HG02852 (cell line): ENCODE measurements around the gene F7.

ENCODE experiments used
- ATAC-seq: cut with Tn5 transposase; IDR thresholded peaks from one replicate; pipeline ENCODE4 v1.9.1; 2021; ENCODE audit warnings: mild to moderate bottlenecking, moderate library complexity; ENCODE audit not compliant: unreplicated experiment

The F7 gene

DNA sequence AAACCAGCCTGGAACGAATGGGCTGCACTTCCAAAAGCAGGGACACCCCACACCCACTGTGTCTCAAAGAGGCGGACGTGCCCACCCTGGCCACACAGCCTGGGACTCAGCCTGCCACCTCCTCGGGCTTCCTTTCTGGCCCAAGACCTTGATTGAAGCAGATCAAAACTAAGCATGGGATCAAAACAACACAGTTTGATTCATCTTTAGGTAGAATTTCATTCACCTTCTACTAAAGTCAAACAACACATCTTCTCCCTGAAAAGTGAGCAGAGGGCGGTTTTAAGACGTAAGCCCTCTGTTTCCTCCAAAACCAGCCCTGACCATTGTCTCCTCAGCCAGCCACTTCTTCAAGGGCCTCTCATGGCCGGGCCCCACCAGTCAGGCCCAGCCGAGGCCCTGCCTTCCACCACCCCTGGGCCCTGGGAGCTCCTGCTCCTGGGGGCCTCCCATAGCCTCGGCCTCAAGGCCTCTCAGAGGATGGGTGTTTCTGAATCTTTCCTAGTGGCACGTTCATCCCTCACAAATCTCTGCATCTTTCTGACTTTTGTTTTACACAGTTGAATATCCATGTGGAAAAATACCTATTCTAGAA is 10.7 kb downstream of the F7 start:
- ATAC-seq, result no peak

DNA sequence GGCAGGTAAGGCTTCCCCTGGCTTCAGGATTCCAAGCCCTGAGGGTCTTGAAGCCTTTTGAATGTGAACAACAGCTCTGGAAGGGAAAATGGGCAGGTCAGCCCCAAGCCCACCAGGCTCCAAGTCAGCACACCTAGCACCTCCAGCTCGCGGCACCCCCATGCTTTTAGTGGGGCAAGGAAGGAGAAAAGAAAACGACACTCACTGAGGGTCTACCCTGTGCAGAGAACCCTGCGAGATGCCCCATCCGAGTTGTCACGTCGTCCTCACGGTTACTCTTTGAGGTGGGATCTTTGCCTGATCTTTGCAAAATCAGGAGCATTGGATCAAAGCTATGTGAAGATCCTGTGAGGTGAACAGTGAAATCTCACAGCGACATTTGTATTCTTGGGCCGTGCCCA is 11.3 kb downstream of the F7 start:
- no peak for ATAC-seq

DNA sequence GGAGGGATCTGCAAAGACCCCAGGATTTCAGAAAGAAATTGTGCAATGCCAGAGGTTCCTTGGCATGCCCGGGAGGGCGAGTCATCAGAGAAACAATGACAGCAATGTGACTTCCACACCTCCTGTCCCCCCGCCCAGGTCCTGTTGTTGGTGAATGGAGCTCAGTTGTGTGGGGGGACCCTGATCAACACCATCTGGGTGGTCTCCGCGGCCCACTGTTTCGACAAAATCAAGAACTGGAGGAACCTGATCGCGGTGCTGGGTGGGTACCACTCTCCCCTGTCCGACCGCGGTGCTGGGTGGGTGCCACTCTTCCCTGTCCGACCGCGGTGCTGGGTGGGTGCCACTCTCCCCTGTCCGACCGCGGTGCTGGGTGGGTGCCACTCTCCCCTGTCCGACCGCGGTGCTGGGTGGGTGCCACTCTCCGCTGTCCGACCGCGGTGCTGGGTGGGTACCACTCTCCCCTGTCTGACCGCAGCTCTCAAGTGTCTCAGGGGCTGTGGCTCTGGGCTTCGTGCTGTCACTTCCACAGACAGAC is 11.8 kb downstream of the F7 start:
- ATAC-seq, result no peak

GRCh38 chr13:113117911-113118260 is 12.3 kb downstream of the F7 start:
- ATAC-seq, result no peak

DNA sequence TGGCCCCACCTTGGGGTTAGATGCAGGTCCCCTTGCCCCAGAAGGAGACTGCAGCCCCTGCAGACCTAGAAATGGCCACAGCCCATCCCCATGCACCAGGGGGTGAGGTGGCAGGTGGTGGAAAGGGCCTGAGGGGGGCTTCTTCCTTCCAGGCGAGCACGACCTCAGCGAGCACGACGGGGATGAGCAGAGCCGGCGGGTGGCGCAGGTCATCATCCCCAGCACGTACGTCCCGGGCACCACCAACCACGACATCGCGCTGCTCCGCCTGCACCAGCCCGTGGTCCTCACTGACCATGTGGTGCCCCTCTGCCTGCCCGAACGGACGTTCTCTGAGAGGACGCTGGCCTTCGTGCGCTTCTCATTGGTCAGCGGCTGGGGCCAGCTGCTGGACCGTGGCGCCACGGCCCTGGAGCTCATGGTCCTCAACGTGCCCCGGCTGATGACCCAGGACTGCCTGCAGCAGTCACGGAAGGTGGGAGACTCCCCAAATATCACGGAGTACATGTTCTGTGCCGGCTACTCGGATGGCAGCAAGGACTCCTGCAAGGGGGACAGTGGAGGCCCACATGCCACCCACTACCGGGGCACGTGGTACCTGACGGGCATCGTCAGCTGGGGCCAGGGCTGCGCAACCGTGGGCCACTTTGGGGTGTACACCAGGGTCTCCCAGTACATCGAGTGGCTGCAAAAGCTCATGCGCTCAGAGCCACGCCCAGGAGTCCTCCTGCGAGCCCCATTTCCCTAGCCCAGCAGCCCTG is 12.8 kb downstream of the F7 start:
- ATAC-seq, result no peak

DNA sequence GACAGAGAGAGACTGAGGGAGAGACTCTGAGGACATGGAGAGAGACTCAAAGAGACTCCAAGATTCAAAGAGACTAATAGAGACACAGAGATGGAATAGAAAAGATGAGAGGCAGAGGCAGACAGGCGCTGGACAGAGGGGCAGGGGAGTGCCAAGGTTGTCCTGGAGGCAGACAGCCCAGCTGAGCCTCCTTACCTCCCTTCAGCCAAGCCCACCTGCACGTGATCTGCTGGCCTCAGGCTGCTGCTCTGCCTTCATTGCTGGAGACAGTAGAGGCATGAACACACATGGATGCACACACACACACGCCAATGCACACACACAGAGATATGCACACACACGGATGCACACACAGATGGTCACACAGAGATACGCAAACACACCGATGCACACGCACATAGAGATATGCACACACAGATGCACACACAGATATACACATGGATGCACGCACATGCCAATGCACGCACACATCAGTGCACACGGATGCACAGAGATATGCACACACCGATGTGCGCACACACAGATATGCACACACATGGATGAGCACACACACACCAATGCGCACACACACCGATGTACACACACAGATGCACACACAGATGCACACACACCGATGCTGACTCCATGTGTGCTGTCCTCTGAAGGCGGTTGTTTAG is 13.7 kb downstream of the F7 start:
- no peak for ATAC-seq

DNA sequence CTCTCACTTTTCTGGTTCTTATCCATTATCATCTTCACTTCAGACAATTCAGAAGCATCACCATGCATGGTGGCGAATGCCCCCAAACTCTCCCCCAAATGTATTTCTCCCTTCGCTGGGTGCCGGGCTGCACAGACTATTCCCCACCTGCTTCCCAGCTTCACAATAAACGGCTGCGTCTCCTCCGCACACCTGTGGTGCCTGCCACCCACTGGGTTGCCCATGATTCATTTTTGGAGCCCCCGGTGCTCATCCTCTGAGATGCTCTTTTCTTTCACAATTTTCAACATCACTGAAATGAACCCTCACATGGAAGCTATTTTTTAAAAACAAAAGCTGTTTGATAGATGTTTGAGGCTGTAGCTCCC is 14.2 kb downstream of the F7 start:
- ATAC-seq, result no peak

- ATAC-seq, result no peak
Observed at GRCh38 chr13:113120300-113121182, 14.9 kb downstream of the F7 start.

GRCh38 chr13:113121183-113121927 is 15.8 kb downstream of the F7 start:
- ATAC-seq, result no peak

GRCh38 chr13:113121928-113122471 is 16.4 kb downstream of the F7 start:
- ATAC-seq, result no peak

DNA sequence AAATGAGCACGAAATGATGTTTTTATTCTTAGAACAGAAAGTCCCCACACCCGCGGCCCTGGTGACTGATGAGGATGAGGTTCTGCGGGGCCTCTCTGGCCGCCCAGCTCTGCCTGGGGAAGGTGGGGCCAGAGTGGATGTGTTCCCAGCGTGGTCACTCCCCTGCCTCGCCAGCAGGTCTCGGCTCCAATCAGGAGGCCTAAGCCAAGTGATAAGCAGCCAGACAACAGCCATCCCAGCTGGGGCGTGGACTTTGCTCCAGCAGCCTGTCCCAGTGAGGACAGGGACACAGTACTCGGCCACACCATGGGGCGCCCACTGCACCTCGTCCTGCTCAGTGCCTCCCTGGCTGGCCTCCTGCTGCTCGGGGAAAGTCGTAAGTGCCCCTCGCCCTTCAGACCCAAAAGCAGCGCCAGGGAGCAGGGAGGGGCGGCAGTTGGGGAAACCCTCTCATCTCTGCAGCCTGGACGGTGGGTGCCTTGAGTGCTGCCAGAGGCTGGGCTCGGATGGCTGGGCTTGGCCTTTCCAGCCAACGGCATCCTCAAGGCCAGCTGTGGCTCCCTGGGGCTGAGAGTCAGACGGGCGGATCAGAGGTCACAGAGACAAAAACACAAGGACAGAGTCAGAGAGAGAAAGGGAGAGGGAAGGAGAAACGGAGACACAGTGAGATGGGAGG is 17.1 kb downstream of the F7 start, which contains the start of gene F10:
Gene F10 (plus strand): TSS at position 250 of the 676 bp plus-strand sequence. CDS start 57 bp downstream, at position 307.
- no peak for ATAC-seq

GRCh38 chr13:113123226-113124201 is 17.9 kb downstream of the F7 start:
- ATAC-seq, result no peak

DNA sequence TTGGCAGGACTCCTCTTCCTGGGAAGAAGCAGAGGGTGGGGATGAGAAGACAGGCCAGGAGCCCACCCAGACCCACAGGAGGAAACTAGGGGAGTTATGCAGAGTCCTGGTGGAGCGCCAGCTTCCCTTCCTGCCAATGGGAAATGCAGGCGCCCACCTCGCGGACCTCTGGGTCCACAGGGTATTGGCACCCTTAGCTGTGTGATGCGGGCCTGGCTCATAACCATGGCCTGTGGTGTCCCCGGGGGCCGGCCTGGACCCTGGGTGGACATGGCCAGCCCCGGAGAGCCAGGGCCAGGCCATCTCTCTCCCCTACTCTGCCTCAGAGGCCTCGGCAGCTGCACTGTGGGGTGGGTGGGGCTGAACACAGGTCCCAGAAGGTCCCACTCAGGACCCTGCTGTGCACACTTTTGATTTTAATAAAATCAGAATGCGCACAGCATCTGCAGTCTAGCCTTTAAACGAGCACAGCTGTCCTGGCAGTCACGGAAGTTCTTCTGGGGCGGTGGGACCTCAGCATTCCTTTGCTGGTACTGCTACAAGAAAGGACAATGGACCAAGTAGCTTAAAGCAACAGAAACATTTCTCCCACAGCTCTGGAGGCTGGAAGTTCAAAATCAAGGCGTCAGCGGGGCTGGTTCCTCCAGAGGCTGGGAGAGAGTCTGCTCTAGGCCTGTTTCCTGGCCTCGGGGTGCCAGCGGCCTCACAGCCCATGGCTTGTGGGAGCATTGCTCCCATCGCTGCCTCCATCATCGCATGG is 18.8 kb downstream of the F7 start:
- ATAC-seq, result no peak

- no peak for ATAC-seq
Observed at GRCh38 chr13:113125506-113126264, 20.1 kb downstream of the F7 start.

DNA sequence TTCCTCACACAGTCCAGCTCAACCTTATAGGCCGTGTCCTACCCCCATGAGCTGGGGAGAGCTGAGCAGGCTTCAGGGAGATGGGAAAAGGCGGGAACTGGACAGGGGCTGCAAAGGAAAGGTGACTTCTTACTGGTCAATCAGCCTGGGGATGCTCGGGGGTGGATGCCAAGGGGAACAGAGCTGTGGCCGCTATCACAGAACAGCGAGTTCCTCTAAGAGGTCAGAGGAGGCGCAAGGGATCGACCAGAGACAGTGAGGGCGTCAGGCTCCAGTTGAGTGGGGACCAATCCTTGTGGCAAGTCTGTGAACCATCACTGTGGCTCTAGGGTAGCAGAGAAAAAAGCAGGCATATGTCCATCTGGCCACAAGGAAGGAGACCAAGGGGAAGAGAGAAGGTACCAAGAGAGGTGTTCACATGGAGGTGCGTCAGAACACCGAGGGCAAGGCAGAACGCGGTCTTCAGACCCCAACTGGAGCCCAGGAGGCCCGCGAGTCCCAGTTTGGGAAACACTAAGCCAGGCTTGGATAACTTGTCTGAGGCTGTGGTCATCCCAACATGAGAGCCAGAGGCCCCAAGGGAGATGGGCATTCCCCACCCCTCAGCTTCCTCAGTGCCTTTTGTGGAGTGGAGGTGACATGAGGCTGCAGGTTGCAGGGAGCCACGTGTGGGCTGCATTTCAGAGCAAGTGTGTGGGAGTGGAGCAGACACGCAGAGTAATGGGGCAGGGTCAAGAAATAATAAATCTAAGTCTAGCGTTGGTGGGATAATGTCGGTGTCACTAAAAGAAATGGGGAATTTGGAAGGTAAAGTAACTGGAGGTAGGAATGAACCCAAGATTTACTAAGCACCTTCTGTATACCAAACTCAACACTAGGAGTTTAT is 20.9 kb downstream of the F7 start:
- ATAC-seq, result no peak

GRCh38 chr13:113129480-113129879 is 23.9 kb downstream of the F7 start:
- ATAC-seq, result no peak
